HEK293T (cell line): Measurements from ENCODE around the gene UNCX.
"Not testable (repeated sequence)": the region's sequence is repeated elsewhere in the genome, so short reads cannot be mapped to it uniquely, and the experiment has no call there.

ENCODE experiments used
- CTCF ChIA-PET: fragments of 350-600 bp; formaldehyde crosslinking; extraction: SDS; loops from one replicate; lab custom pipeline; 2021; ENCODE audit warnings: antibody characterized with exemption, inconsistent platforms; lab: Yijun Ruan, JAX
- POLR2A ChIA-PET: fragments of 350-600 bp; formaldehyde crosslinking; extraction: SDS; loops from one replicate; lab custom pipeline; 2020; ENCODE audit warnings: antibody characterized with exemption, inconsistent platforms; lab: Yijun Ruan, JAX
- DNase-seq: peaks from one replicate; pipeline ENCODE4 v3.0.0; 2012; ENCODE audit warnings: mixed read lengths; ENCODE audit errors: extremely low spot score
- ARNT ChIP-seq: fragments of 450-650 bp; IDR thresholded peaks from 2 replicates; pipeline ENCODE4 v1.6.1; 2017; ENCODE audit warnings: mild to moderate bottlenecking
- BHLHE40 ChIP-seq: fragments of 450-650 bp; IDR thresholded peaks from 2 replicates; pipeline ENCODE4 v1.6.1; 2016; ENCODE audit warnings: mild to moderate bottlenecking, moderate library complexity, borderline replicate concordance
- CTBP1 ChIP-seq: fragments of 450-650 bp; IDR thresholded peaks from 2 replicates; pipeline ENCODE4 v1.6.1; 2016; ENCODE audit warnings: borderline replicate concordance
- ELF4 ChIP-seq: fragments of 450-650 bp; IDR thresholded peaks from 2 replicates; pipeline ENCODE4 v1.6.1; 2017; ENCODE audit warnings: antibody characterized with exemption
- FOXA1 ChIP-seq: fragments of 450-650 bp; IDR thresholded peaks from 2 replicates; pipeline ENCODE4 v1.6.1; 2016; ENCODE audit warnings: mild to moderate bottlenecking
- FOXK2 ChIP-seq: fragments of 450-650 bp; IDR thresholded peaks from 2 replicates; pipeline ENCODE4 v1.6.1; 2016; ENCODE audit warnings: mild to moderate bottlenecking
- FOXM1 ChIP-seq: fragments of 450-650 bp; IDR thresholded peaks from 2 replicates; pipeline ENCODE4 v1.6.1; 2017; ENCODE audit warnings: mild to moderate bottlenecking, borderline replicate concordance
- HDGF ChIP-seq: fragments of 450-650 bp; IDR thresholded peaks from 2 replicates; pipeline ENCODE4 v1.6.1; 2017; ENCODE audit warnings: antibody characterized with exemption, borderline replicate concordance
- L3MBTL2 ChIP-seq: fragments of 450-650 bp; conservative IDR thresholded peaks from 2 replicates; pipeline ENCODE4 v1.6.1; 2016; ENCODE audit warnings: mild to moderate bottlenecking
- LEF1 ChIP-seq: fragments of 450-650 bp; IDR thresholded peaks from 2 replicates; pipeline ENCODE4 v1.6.1; 2017; ENCODE audit warnings: mild to moderate bottlenecking, borderline replicate concordance
- NFRKB ChIP-seq: fragments of 450-650 bp; IDR thresholded peaks from 2 replicates; pipeline ENCODE4 v1.6.1; 2016; ENCODE audit warnings: mild to moderate bottlenecking, moderate library complexity
- PKNOX1 ChIP-seq: fragments of 450-650 bp; IDR thresholded peaks from 2 replicates; pipeline ENCODE4 v1.6.1; 2016
- SP1 ChIP-seq: fragments of 450-650 bp; IDR thresholded peaks from 2 replicates; pipeline ENCODE4 v1.6.1; 2017
- SUZ12 ChIP-seq: fragments of 450-650 bp; IDR thresholded peaks from 2 replicates; pipeline ENCODE4 v1.6.1; 2016; ENCODE audit warnings: mild to moderate bottlenecking
- TARDBP ChIP-seq: fragments of 450-650 bp; IDR thresholded peaks from 2 replicates; pipeline ENCODE4 v1.6.1; 2016
- ZNF384 ChIP-seq: fragments of 450-650 bp; IDR thresholded peaks from 2 replicates; pipeline ENCODE4 v1.6.1; 2016

The UNCX gene

DNA sequence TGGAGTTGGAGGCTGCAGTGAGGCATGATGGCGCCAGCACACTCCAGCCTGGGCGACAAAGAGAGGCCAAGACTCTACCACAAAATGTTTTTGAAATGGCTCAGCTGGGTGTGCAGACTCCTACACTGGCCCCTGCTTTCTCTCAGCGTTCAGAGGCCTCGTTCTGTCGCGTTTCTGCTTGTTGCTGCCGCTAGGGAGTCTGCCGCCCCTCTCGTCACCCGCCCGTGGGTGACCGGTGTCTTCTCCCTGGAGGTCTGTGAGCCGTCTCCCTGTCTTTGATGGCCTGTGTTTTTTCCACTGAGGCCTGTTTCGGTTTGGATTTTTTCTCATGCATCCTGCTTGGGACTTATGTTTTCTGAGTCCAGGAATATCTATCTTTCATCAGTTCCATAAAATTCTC is 23.6 kb upstream of the UNCX start:
- ChIA-PET POLR2A (no interaction called here), CTCF (no interaction called here)
- DNase-seq: no peak
- no peak for TF ChIP-seq ELF4
- no peak for TF ChIP-seq SUZ12
- no peak for TF ChIP-seq ARNT
- no peak for TF ChIP-seq NFRKB
- TF ChIP-seq TARDBP: no peak
- no peak for TF ChIP-seq CTBP1

GRCh38 chr7:1210321-1210978 is 22.2 kb upstream of the UNCX start:
- no peak for TF ChIP-seq ZNF384
- DNase-seq: peak; percentile 52
- CTCF ChIA-PET: interaction anchor here (1.0 kb wide), 1 partner anchor 9 kb away, joined by 3 read pairs; no protein-coding TSS in a partner anchor
- POLR2A ChIA-PET: interaction anchor here (0.7 kb wide), 1 partner anchor 22 kb away, joined by 3 read pairs; the partner anchor contains the start of gene UNCX

- no peak for DNase-seq
- CTCF ChIA-PET: interaction anchor here (1.0 kb wide), 1 partner anchor 8 kb away, joined by 3 read pairs; no protein-coding TSS in a partner anchor
- TF ChIP-seq FOXA1 (no peak), ELF4 (no peak), FOXK2 (no peak), TARDBP (no peak), SP1 (no peak), LEF1 (no peak), L3MBTL2 (no peak), SUZ12 (no peak), ARNT (no peak), BHLHE40 (no peak)
- POLR2A ChIA-PET: interaction anchor here (0.7 kb wide), 1 partner anchor 21 kb away, joined by 3 read pairs; the partner anchor contains the start of gene UNCX
These were observed 21.6 kb upstream of the UNCX start for GRCh38 chr7:1210979-1211608.

- DNase-seq: no peak
- TF ChIP-seq ELF4 (no peak), SP1 (no peak), PKNOX1 (no peak), FOXA1 (no peak), ZNF384 (no peak), CTBP1 (no peak), FOXK2 (no peak), NFRKB (no peak), SUZ12 (no peak), TARDBP (no peak), LEF1 (no peak), FOXM1 (no peak), ARNT (no peak), L3MBTL2 (no peak)
- ChIA-PET POLR2A (no interaction called here), CTCF (no interaction called here)
These were observed 21.1 kb upstream of the UNCX start for GRCh38 chr7:1211611-1212010.

- CTCF ChIA-PET, POLR2A ChIA-PET, DNase-seq: not testable (repeated sequence)
These were observed 20.6 kb upstream of the UNCX start for GRCh38 chr7:1212025-1212424.

- ChIA-PET POLR2A (no interaction called here), CTCF (no interaction called here)
- TF ChIP-seq FOXM1: no peak
- no peak for DNase-seq
These were observed 18.2 kb upstream of the UNCX start for GRCh38 chr7:1214516-1214915.

DNA sequence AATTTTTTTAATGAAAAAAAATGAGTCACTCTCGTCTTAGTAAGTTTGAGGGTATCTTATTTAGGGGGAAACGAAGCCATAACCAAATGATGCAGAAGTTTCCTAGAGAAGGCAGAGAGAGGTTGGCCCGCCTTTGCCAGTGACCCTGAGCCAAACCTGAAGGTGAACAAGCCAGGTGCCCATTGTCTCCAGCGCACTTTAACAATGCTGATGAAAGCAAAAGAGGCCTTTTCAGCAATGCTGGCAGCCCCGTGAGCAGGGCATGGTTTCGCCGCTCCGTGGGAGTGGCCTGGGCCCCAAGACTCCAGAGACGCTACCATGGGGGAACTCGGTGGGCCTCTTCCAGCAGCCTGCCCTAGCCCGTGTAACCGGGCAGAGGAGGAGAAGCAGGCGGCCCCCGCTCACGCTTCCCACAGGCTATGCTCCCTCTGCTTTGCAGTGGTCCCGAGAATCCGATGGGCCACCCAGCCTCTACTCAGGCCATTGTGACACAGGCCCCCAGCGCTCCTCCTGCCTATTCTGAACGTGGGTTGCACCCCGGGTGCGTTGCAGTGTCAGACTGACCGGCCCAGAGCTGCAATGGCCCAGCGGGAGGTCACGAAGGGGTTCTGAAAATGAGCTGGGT is 14.0 kb upstream of the UNCX start:
- CTCF ChIA-PET: interaction anchor here (0.9 to 2.3 kb wide), 2 partner anchors 8 to 13 kb away, joined by 3 to 6 read pairs; no protein-coding TSS in a partner anchor
- no peak for TF ChIP-seq SP1
- TF ChIP-seq NFRKB: no peak
- TF ChIP-seq PKNOX1: no peak
- TF ChIP-seq ARNT: no peak
- TF ChIP-seq FOXA1: no peak
- TF ChIP-seq BHLHE40: no peak
- TF ChIP-seq HDGF: no peak
- POLR2A ChIA-PET: no interaction called here
- no peak for DNase-seq

GRCh38 chr7:1219498-1219897 is 13.2 kb upstream of the UNCX start:
- TF ChIP-seq CTBP1 (no peak), NFRKB (no peak), FOXA1 (no peak), PKNOX1 (no peak), LEF1 (no peak), FOXK2 (no peak), ELF4 (no peak), HDGF (no peak), BHLHE40 (no peak), SUZ12 (no peak), L3MBTL2 (no peak), ZNF384 (no peak), FOXM1 (no peak)
- CTCF ChIA-PET: interaction anchor here (0.7 to 2.3 kb wide), 3 partner anchors 9 to 81 kb away, joined by 3 to 6 read pairs (median 4); no protein-coding TSS in a partner anchor
- POLR2A ChIA-PET: no interaction called here
- DNase-seq: no peak
